Karpas-422 (cell line): ENCODE data around the gene LRP3. TPM values are rescaled to one million over a fixed set of nuclear protein-coding genes. Genes with fewer than 3 reads are reported as not detected.

Source experiments
- total RNA-seq: library from RNA; depleted of rRNA; stranded (reverse); fragments of >200 nt; shearing (Covaris generic); gene quantifications from 2 replicates; pipeline ENCODE4 v1.2.3, GENCODE V29; 2014; ENCODE audit warnings: low replicate concordance; rRNA removed

The LRP3 gene
- total RNA-seq, 1 experiment from 2014 or later, result not detected

Other genes starting within 250 kb of the LRP3 start
- 3.2 and 7.6 TPM in 2 replicates for gene CEP89, start 222.4 kb upstream of the LRP3 start, total RNA-seq
- gene FAAP24, start 222.1 kb upstream of the LRP3 start, total RNA-seq, result 4.4 and 10.5 TPM in 2 replicates
- gene RHPN2, start 129.4 kb upstream of the LRP3 start, total RNA-seq, result 2.8 and 4.3 TPM in 2 replicates
- 2.9 and 3.4 TPM in 2 replicates for gene GPATCH1, start 113.1 kb upstream of the LRP3 start, total RNA-seq
- gene WDR88, start 62.2 kb upstream of the LRP3 start, total RNA-seq, result not detected in 2 replicates
- not detected in 2 replicates for gene SLC7A10, start 31.5 kb downstream of the LRP3 start, total RNA-seq
- gene CEBPA, start 108.2 kb downstream of the LRP3 start, total RNA-seq, result not detected in 2 replicates
- gene CEBPG, start 179.4 kb downstream of the LRP3 start, total RNA-seq, result 42.7 and 47.3 TPM in 2 replicates